Small intestine (tissue), 7 donors: ENCODE data around the gene SEZ6. TPM values are rescaled to one million over a fixed set of nuclear protein-coding genes. Genes with fewer than 3 reads are reported as not detected.
A peak's percentile ranks its signal among the peaks of the same experiment; 100 is the strongest.

Experiments
- DNase-seq, 2 donors: peaks; one replicate each; pipeline versions ENCODE4 v3.0.0 to v3.0.0-alpha.2; 2013
- FAIRE-seq: peaks from 2 replicates; lab custom pipeline; 2012; peaks lifted over from hg19 to GRCh38; lab: Jason Lieb, UNC
- H3K27ac ChIP-seq, 3 donors: one replicate each; pipeline ENCODE4 v1.5.1; 2013; ENCODE audit warnings: low read length in 2 of 3, mild to moderate bottlenecking in 2 of 3, control low read depth in 1 of 3, inconsistent platforms in 1 of 3, low read depth in 1 of 3, moderate library complexity in 1 of 3
- H3K27me3 ChIP-seq, 3 donors: one replicate each; pipeline ENCODE4 v1.6.1; 2013; ENCODE audit warnings: low read length in 3 of 3, inconsistent platforms in 1 of 3; ENCODE audit not compliant: control insufficient read depth in 3 of 3, insufficient read depth in 3 of 3
- H3K36me3 ChIP-seq, 3 donors: one replicate each; pipeline ENCODE4 v1.6.1; 2013; ENCODE audit warnings: low read length in 3 of 3, inconsistent platforms in 1 of 3, low read depth in 1 of 3, mild to moderate bottlenecking in 1 of 3, moderate library complexity in 1 of 3; ENCODE audit not compliant: control insufficient read depth in 3 of 3, insufficient read depth in 2 of 3
- H3K4me1 ChIP-seq, 3 donors: one replicate each; pipeline ENCODE4 v1.6.1; 2013; ENCODE audit warnings: low read length in 2 of 3, inconsistent platforms in 1 of 3, low read depth in 1 of 3, mild to moderate bottlenecking in 1 of 3, moderate library complexity in 1 of 3; ENCODE audit not compliant: control insufficient read depth in 3 of 3, insufficient read depth in 2 of 3
- H3K4me3 ChIP-seq, 3 donors: one replicate each; pipeline ENCODE4 v1.5.1; 2013; ENCODE audit warnings: low read length in 3 of 3, control low read depth in 1 of 3, inconsistent platforms in 1 of 3, low read depth in 1 of 3, mild to moderate bottlenecking in 1 of 3, moderate library complexity in 1 of 3
- H3K9me3 ChIP-seq, 2 donors: one replicate each; pipeline ENCODE4 v1.6.1; 2013; ENCODE audit warnings: low read depth in 1 of 2, low read length in 1 of 2; ENCODE audit not compliant: control insufficient read depth in 2 of 2, insufficient read depth in 1 of 2
- WGBS, 3 donors: extraction: QIAGEN DNeasy Blood & Tissue Kit; methylation state at CpG; one replicate each; pipeline ENCODE4 v1.1.7; 2013; 5-methylcytosine and 5-hydroxymethylcytosine counted together
- polyA plus RNA-seq, 4 donors: library from polyadenylated mRNA; stranded (reverse) in 3 of 4; unstranded in 1 of 4; fragments of 200-250 nt in 3 of 4; fragments of 120-200 nt in 1 of 4; gene quantifications; one replicate each; pipeline versions ENCODE4 v1.2.1 to v1.2.3, GENCODE V29; 2013
- donor health status: healthy with polysubstance abuse.
- donor health status: control.
- donor health status: control.
- donor health status: Bipolar disorder and iron deficiency.
- donor health status: healthy.

The SEZ6 gene
- polyA plus RNA-seq, 4 donors = 1.1 to 1.4 TPM; not detected in 2

GRCh38 chr17:29014716-29015115, 8.9 kb upstream of the SEZ6 start:
- no peak for FAIRE-seq
- H3K27ac ChIP-seq = no peak overlapping the region

GRCh38 chr17:29012535-29012934, 6.7 kb upstream of the SEZ6 start:
- Histone ChIP-seq H3K9me3 (no peaks in the 10 kb centered on the region), H3K4me1 (no peaks in the 10 kb centered on the region), H3K36me3 (no peaks in the 10 kb centered on the region), H3K27ac (no peak overlapping the region), H3K27me3 (peaks cover 0 to 59% (median 8%) of the 10 kb centered on the region in 3 donors), H3K4me3 (no peak overlapping the region)
- no peak for DNase-seq
- 88 to 100% (median 93%) methylated on average over 1 of the region's 1 CpG for whole genome bisulfite sequencing, 3 donors
- FAIRE-seq = no peak

More at GRCh38 chr17:29014716-29015115, 8.9 kb upstream of the SEZ6 start:
- Histone ChIP-seq H3K27me3 (peaks cover 0 to 62% (median 9%) of the 10 kb centered on the region in 3 donors), H3K36me3 (no peaks in the 10 kb centered on the region), H3K4me1 (no peaks in the 10 kb centered on the region), H3K4me3 (no peak overlapping the region), H3K9me3 (no peaks in the 10 kb centered on the region)
- WGBS, 3 donors = 58 to 67% (median 59%) methylated on average over 5 of the region's 5 CpGs
- DNase-seq = no peak

DNA sequence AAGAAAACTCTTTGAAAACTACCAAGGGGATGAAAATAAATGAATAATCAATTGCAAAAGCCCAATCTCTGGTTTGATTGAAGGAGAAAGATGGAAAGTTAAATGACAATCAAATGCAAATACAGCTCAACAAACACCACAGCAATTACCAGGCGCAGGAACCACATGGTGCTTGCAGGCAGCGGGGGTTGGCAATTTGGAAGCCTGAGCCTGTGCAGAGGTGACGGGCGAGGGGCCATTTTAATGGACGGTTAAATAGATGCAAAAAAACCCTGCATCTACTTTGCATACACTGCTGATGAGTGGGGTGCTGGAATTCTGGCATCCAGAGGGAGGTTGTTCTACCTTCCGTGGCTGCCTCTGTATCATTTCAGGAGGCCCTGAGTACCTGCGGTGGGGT, 4.8 kb upstream of the SEZ6 start:
- H3K27me3 ChIP-seq = peaks cover 6 to 60% (median 7%) of the 10 kb centered on the region in 3 donors
- 59 to 63% (median 62%) methylated on average over 7 of the region's 7 CpGs for WGBS, 3 donors

GRCh38 chr17:29010129-29010528, 4.3 kb upstream of the SEZ6 start:
- FAIRE-seq = no peak

More for the DNA sequence above, 4.8 kb upstream of the SEZ6 start:
- no peak for DNase-seq
- Histone ChIP-seq H3K9me3 (no peaks in the 10 kb centered on the region), H3K36me3 (no peaks in the 10 kb centered on the region), H3K4me3 (no peak overlapping the region), H3K4me1 (no peaks in the 10 kb centered on the region), H3K27ac (no peak overlapping the region)
- no peak for FAIRE-seq

GRCh38 chr17:29008591-29008990, 2.8 kb upstream of the SEZ6 start:
- no peak for FAIRE-seq
- peaks cover 10 to 60% (median 25%) of the 10 kb centered on the region in 3 donors for H3K27me3 ChIP-seq
- H3K36me3 ChIP-seq = no peaks in the 10 kb centered on the region
- H3K4me1 ChIP-seq = no peaks in the 10 kb centered on the region
- no peak for DNase-seq
- no peak overlapping the region for H3K27ac ChIP-seq
- H3K4me3 ChIP-seq = no peak overlapping the region
- WGBS, 3 donors = 49 to 61% (median 57%) methylated on average over 3 of the region's 3 CpGs
- H3K9me3 ChIP-seq = no peaks in the 10 kb centered on the region

More at GRCh38 chr17:29010129-29010528, 4.3 kb upstream of the SEZ6 start:
- no peak for DNase-seq
- 8 to 18% (median 14%) methylated on average over 3 of the region's 3 CpGs for WGBS, 3 donors
- no peaks in the 10 kb centered on the region for H3K36me3 ChIP-seq
- H3K4me1 ChIP-seq = no peaks in the 10 kb centered on the region
- H3K9me3 ChIP-seq = no peaks in the 10 kb centered on the region
- H3K27me3 ChIP-seq = peaks cover 10 to 59% (median 10%) of the 10 kb centered on the region in 3 donors
- H3K4me3 ChIP-seq = no peak overlapping the region
- no peak overlapping the region for H3K27ac ChIP-seq

GRCh38 chr17:29007860-29008455, 2.1 kb upstream of the SEZ6 start:
- no peak for FAIRE-seq
- Histone ChIP-seq H3K27me3 (peaks cover 10 to 65% (median 30%) of the 10 kb centered on the region in 3 donors), H3K36me3 (no peaks in the 10 kb centered on the region)

GRCh38 chr17:29007456-29007855, 1.6 kb upstream of the SEZ6 start:
- 27 to 58% (median 27%) methylated on average over 2 of the region's 2 CpGs for WGBS, 3 donors
- H3K27me3 ChIP-seq = peaks cover 10 to 70% (median 30%) of the 10 kb centered on the region in 3 donors

More at GRCh38 chr17:29007860-29008455, 2.1 kb upstream of the SEZ6 start:
- H3K4me1 ChIP-seq = no peaks in the 10 kb centered on the region
- no peaks in the 10 kb centered on the region for H3K9me3 ChIP-seq
- DNase-seq = no peak
- H3K27ac ChIP-seq = no peak overlapping the region
- no peak overlapping the region for H3K4me3 ChIP-seq
- WGBS, 3 donors = 53 to 63% (median 56%) methylated on average over 2 of the region's 2 CpGs

GRCh38 chr17:29004081-29004692, 1.6 kb downstream of the SEZ6 start:
- 48 to 59% (median 50%) methylated on average over 20 of the region's 20 CpGs for WGBS, 3 donors
- H3K9me3 ChIP-seq = no peaks in the 10 kb centered on the region
- peaks cover 10 to 79% (median 30%) of the 10 kb centered on the region in 3 donors for H3K27me3 ChIP-seq
- H3K4me3 ChIP-seq = no peak overlapping the region
- no peak for FAIRE-seq
- peak in 1 of 2 donors; percentile 34 for DNase-seq
- no peaks in the 10 kb centered on the region for H3K4me1 ChIP-seq
- no peak overlapping the region for H3K27ac ChIP-seq
- H3K36me3 ChIP-seq = no peaks in the 10 kb centered on the region

More at GRCh38 chr17:29007456-29007855, 1.6 kb upstream of the SEZ6 start:
- DNase-seq (no peak), FAIRE-seq (no peak)
- no peak overlapping the region for H3K27ac ChIP-seq
- no peaks in the 10 kb centered on the region for H3K36me3 ChIP-seq
- no peaks in the 10 kb centered on the region for H3K9me3 ChIP-seq
- H3K4me3 ChIP-seq = no peak overlapping the region
- no peaks in the 10 kb centered on the region for H3K4me1 ChIP-seq
